ENCODE results near the gene OASL. TPM values are rescaled to one million over a fixed set of nuclear protein-coding genes. Genes with fewer than 3 reads are reported as not detected.

Gene OASL
- total and polyA plus RNA-seq, 2 experiments from 2014 or later: 0.13 to 0.54 TPM

DNA sequence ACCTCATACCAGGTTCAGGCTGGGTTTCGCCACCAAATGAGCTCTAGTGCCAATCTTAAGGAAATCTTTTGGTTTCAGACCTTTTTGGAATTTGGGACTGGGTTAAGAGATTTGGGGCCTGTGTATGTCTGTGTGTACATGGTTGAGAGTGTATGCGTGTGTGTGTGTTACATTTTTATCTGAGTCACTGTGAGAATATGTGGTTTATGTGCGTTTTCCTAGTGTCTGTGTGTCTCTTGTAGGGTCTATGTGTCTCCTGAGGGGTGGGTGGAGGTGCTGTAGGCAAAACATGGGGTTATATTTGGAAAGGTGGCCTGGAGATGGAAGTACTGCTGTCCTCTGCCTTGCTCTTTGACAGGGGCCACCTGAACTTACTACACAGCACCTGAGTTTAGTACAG, 40.6 kb downstream of the OASL start:
- no peak overlapping the region for H3K9ac ChIP-seq
- H3K4me2 ChIP-seq (ENCODE audit: unreplicated experiment): no peak overlapping the region
- no peaks in the 10 kb centered on the region for H3K9me3 ChIP-seq (ENCODE audit: low read depth)
- H3K27me3 ChIP-seq (replicated peaks; ENCODE audit: insufficient read depth): peaks cover 12% of the 10 kb centered on the region; the same call in 1 of the 2 replicates
- H3K9me2 ChIP-seq (ENCODE audit: insufficient read depth): no peaks in the 10 kb centered on the region
- no peak for TF ChIP-seq EZH2 (IDR thresholded peaks at IDR 0.05; ENCODE audit: insufficient read depth, poor library complexity, severe bottlenecking)
- no peak for TF ChIP-seq EZH2phosphoT487 (IDR thresholded peaks at IDR 0.05; ENCODE audit: insufficient read depth, low read depth)
- no peaks in the 10 kb centered on the region for H3K79me2 ChIP-seq (ENCODE audit: insufficient read depth)
- no peak overlapping the region for H3K27ac ChIP-seq
- 40 to 47% methylated on average over 3 of the region's 3 CpGs for WGBS, 2 experiments (ENCODE audit: low coverage in 1 of 2, low lambda C conversion rate in 2 of 2, missing lambda C conversion rate in 2 of 2)
- H3K4me3 ChIP-seq: no peak overlapping the region
- no peaks in the 10 kb centered on the region for H3K36me3 ChIP-seq (ENCODE audit: low read depth)
- no peaks in the 10 kb centered on the region for H4K20me1 ChIP-seq (ENCODE audit: insufficient read depth)
- no peak overlapping the region for H2AFZ ChIP-seq
- DNase-seq: no peak
- no peaks in the 10 kb centered on the region for H3K4me1 ChIP-seq (ENCODE audit: insufficient read depth)
- no peaks in the 10 kb centered on the region for H3F3A ChIP-seq (ENCODE audit: insufficient read depth)
- in situ Hi-C loops (cut with MboI): no loop called here

DNA sequence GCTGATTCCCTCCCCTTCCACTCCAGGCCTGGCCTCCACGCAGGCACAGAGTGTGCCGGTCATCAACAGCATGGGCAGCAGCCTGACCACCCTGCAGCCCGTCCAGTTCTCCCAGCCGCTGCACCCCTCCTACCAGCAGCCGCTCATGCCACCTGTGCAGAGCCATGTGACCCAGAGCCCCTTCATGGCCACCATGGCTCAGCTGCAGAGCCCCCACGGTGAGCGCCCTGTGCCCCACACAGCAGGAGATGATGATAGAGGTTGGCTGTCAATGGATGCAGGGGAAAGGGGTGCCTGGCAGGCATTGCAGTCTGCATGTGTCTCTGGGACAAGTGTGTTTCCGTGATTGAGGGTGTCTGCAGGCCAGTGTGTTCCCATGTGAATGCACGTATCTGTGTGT, 41.6 kb downstream of the OASL start:
- Histone ChIP-seq H3K9me3 (ENCODE audit: low read depth) (no peaks in the 10 kb centered on the region), H3K9ac (no peak overlapping the region), H3K9me2 (ENCODE audit: insufficient read depth) (no peaks in the 10 kb centered on the region), H4K20me1 (ENCODE audit: insufficient read depth) (no peaks in the 10 kb centered on the region), H3K27ac (no peak overlapping the region), H2AFZ (no peak overlapping the region), H3F3A (ENCODE audit: insufficient read depth) (no peaks in the 10 kb centered on the region), H3K27me3 (replicated peaks; ENCODE audit: insufficient read depth) (peaks cover 12% of the 10 kb centered on the region; the same call in 1 of the 2 replicates), H3K4me1 (ENCODE audit: insufficient read depth) (no peaks in the 10 kb centered on the region), H3K79me2 (ENCODE audit: insufficient read depth) (no peaks in the 10 kb centered on the region), H3K4me2 (ENCODE audit: unreplicated experiment) (no peak overlapping the region), H3K4me3 (no peak overlapping the region), H3K36me3 (ENCODE audit: low read depth) (no peaks in the 10 kb centered on the region)
- no peak for TF ChIP-seq EZH2 (IDR thresholded peaks at IDR 0.05; ENCODE audit: insufficient read depth, poor library complexity, severe bottlenecking)
- TF ChIP-seq EZH2phosphoT487 (IDR thresholded peaks at IDR 0.05; ENCODE audit: insufficient read depth, low read depth): no peak
- DNase-seq: no peak
- in situ Hi-C loops (cut with MboI): no loop called here
- WGBS, 2 experiments (ENCODE audit: low coverage in 1 of 2, low lambda C conversion rate in 2 of 2, missing lambda C conversion rate in 2 of 2): 47 to 49% methylated on average over 8 of the region's 9 CpGs

GRCh38 chr12:120996133-120996746, 42.8 kb downstream of the OASL start:
- Histone ChIP-seq H3K9me2 (ENCODE audit: insufficient read depth) (no peaks in the 10 kb centered on the region), H3K9ac (no peak overlapping the region), H3K9me3 (ENCODE audit: low read depth) (no peaks in the 10 kb centered on the region), H4K20me1 (ENCODE audit: insufficient read depth) (no peaks in the 10 kb centered on the region), H3K36me3 (ENCODE audit: low read depth) (no peaks in the 10 kb centered on the region), H2AFZ (no peak overlapping the region), H3K27me3 (replicated peaks; ENCODE audit: insufficient read depth) (peaks cover 15% of the 10 kb centered on the region; the same call in 1 of the 2 replicates), H3K79me2 (ENCODE audit: insufficient read depth) (no peaks in the 10 kb centered on the region), H3K27ac (no peak overlapping the region), H3F3A (ENCODE audit: insufficient read depth) (no peaks in the 10 kb centered on the region), H3K4me2 (ENCODE audit: unreplicated experiment) (no peak overlapping the region), H3K4me3 (no peak overlapping the region), H3K4me1 (ENCODE audit: insufficient read depth) (no peaks in the 10 kb centered on the region)
- WGBS, 2 experiments (ENCODE audit: low coverage in 1 of 2, low lambda C conversion rate in 2 of 2, missing lambda C conversion rate in 2 of 2): 70 to 71% methylated on average over 10 to 11 of the region's 11 CpGs
- in situ Hi-C loops (cut with MboI): no loop called here
- DNase-seq: no peak
- TF ChIP-seq EZH2phosphoT487 (IDR thresholded peaks at IDR 0.05; ENCODE audit: insufficient read depth, low read depth): no peak
- no peak for TF ChIP-seq EZH2 (IDR thresholded peaks at IDR 0.05; ENCODE audit: insufficient read depth, poor library complexity, severe bottlenecking)

DNA sequence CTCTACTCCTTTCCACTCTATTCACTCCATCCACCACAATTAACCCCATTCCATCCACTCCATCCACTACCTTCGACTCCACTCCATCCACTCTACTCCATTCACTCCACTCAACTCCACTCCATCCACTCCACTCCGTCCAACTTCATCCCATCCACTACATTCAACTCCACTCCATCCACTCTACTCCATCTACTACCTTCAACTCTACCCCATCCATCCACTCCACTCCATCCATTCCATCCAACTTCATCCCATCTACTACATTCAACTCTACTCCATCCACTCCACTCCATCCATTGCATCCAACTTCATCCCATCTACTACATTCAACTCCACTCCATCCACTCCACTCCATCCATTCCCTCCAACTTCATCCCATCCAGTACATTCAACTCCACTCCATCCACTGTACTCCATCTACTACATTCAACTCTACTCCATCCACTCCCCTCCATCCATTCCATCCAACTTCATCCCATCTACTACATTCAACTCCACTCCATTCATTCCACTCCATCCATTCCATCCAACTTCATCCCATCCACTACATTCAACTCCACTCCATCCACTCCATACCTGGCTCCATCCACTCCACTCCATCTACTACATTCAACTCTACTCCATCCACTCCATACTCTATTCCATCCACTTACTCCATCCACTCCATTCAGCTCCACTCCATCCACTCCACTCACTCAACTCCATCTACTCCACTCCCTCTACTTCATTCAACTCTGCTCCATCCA, 44.3 kb downstream of the OASL start:
- Histone ChIP-seq H3K27me3 (replicated peaks; ENCODE audit: insufficient read depth) (peaks cover 15% of the 10 kb centered on the region; the same call in 1 of the 2 replicates), H3K27ac (no peak overlapping the region), H4K20me1 (ENCODE audit: insufficient read depth) (no peaks in the 10 kb centered on the region), H3K4me1 (ENCODE audit: insufficient read depth) (no peaks in the 10 kb centered on the region), H3K4me3 (no peak overlapping the region), H2AFZ (no peak overlapping the region), H3K9me2 (ENCODE audit: insufficient read depth) (no peaks in the 10 kb centered on the region), H3K9ac (no peak overlapping the region), H3K4me2 (ENCODE audit: unreplicated experiment) (no peak overlapping the region), H3K79me2 (ENCODE audit: insufficient read depth) (no peaks in the 10 kb centered on the region), H3K9me3 (ENCODE audit: low read depth) (no peaks in the 10 kb centered on the region), H3K36me3 (ENCODE audit: low read depth) (no peaks in the 10 kb centered on the region), H3F3A (ENCODE audit: insufficient read depth) (no peaks in the 10 kb centered on the region)
- no peak for TF ChIP-seq EZH2phosphoT487 (IDR thresholded peaks at IDR 0.05; ENCODE audit: insufficient read depth, low read depth)
- TF ChIP-seq EZH2 (IDR thresholded peaks at IDR 0.05; ENCODE audit: insufficient read depth, poor library complexity, severe bottlenecking): no peak
- DNase-seq: no peak
- in situ Hi-C loops (cut with MboI): no loop called here
- WGBS, 2 experiments (ENCODE audit: low coverage in 1 of 2, low lambda C conversion rate in 2 of 2, missing lambda C conversion rate in 2 of 2): 68 to 70% methylated on average over 2 of the region's 2 CpGs

Measured in GM23248 (cell line).